ENCODE results near the gene ERICH3. TPM values are rescaled to one million over a fixed set of nuclear protein-coding genes. Genes with fewer than 3 reads are reported as not detected.

The ERICH3 gene
- total RNA-seq, 1 donor from 2014 or later, result not detected

DNA sequence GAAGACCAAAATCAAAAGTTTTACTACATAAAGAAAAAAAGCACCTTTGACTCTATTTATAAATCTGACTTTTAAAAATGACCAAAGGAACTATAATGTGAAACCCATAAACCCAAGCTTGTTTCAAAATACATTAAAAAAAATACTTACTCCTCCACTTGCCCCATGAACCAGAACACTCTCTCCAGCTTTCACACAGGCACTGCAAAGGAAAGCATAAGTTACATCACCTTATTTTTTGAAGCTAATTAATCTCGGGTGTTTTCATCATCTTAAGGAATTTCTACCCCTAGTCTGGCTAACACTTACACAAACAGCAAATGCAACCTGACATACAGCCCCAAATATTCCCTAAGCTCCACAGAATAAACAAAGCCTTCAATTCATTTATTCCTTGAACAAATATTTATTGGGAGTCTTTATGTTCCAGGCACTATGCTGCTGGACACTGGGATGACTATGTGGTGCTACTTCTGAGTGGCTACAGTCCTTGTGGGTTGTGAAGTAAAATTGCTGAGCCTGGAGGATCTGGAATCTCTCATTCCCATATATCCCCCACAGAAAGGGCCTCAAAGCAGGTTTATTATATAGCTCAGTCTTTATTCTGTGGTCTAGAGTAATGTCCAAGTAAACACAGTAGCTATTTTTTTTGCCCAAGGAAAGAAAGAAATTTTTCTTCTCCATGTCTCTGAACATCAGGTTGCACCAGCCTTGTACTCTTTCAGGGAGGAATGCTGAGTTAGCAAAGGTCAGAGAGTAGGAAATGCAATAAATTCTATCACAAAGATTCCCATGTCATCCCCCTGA, 41.0 kb upstream of the ERICH3 start:
- TF ChIP-seq, protein P1, sequence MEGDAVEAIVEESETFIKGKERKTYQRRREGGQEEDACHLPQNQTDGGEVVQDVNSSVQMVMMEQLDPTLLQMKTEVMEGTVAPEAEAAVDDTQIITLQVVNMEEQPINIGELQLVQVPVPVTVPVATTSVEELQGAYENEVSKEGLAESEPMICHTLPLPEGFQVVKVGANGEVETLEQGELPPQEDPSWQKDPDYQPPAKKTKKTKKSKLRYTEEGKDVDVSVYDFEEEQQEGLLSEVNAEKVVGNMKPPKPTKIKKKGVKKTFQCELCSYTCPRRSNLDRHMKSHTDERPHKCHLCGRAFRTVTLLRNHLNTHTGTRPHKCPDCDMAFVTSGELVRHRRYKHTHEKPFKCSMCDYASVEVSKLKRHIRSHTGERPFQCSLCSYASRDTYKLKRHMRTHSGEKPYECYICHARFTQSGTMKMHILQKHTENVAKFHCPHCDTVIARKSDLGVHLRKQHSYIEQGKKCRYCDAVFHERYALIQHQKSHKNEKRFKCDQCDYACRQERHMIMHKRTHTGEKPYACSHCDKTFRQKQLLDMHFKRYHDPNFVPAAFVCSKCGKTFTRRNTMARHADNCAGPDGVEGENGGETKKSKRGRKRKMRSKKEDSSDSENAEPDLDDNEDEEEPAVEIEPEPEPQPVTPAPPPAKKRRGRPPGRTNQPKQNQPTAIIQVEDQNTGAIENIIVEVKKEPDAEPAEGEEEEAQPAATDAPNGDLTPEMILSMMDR (IDR thresholded peaks at IDR 0.05; ENCODE audit: insufficient read depth, low read length, poor library complexity, severe bottlenecking), result no peak
- peaks cover 3% of the 10 kb centered on the region for H3K36me3 ChIP-seq (ENCODE audit: control insufficient read depth, insufficient read depth, low read length)
- no peaks in the 10 kb centered on the region for H3K27me3 ChIP-seq (ENCODE audit: control insufficient read depth, insufficient read depth, low read length)
- H3K4me3 ChIP-seq (ENCODE audit: low read depth, low read length), result no peak overlapping the region
- no peak for DNase-seq (ENCODE audit: low read depth)

DNA sequence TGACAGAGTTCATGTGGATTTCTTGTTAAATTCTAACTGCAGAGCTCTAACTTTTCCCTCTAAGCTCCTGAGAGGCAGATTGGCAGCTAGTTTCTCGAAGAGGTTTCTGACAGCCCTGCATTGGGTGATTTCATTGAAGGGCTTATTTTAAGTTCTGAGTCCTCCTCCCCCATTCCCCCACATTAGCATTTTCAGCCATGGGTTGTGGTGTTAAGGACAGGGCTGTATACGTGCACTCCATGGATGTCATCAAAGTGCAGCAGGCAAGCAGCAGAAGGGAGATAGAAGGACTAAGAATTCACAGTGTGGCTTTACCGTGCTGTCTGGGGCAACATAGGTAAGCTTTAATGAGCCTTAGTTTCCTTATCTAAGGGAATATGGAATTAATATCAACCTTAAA, 40.3 kb upstream of the ERICH3 start:
- DNase-seq (ENCODE audit: low read depth), result no peak
- Histone ChIP-seq H3K27me3 (ENCODE audit: control insufficient read depth, insufficient read depth, low read length) (no peaks in the 10 kb centered on the region), H3K4me3 (ENCODE audit: low read depth, low read length) (no peak overlapping the region), H3K36me3 (ENCODE audit: control insufficient read depth, insufficient read depth, low read length) (peaks cover 3% of the 10 kb centered on the region)
- TF ChIP-seq, protein P1 (IDR thresholded peaks at IDR 0.05; ENCODE audit: insufficient read depth, low read length, poor library complexity, severe bottlenecking), result no peak

DNA sequence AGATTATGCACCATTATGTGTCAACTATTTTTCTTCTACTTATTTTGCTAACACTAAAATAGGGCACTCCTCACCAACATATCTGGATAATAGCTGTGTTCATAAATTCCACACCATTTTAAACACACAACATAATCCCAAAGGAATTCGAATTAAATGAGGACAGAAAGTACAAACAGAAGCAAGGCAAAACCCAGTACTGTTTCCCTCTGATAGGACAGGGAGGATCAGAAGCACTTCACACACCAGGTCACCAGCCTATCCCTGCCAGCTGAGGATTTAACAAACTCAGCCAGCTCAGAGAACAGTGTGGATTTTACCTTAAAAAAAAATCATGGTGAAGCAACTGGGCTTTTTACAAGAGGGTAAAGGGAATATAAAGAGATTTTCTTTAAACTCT, 39.3 kb upstream of the ERICH3 start:
- no peak for DNase-seq (ENCODE audit: low read depth)
- Histone ChIP-seq H3K36me3 (ENCODE audit: control insufficient read depth, insufficient read depth, low read length) (peaks cover 3% of the 10 kb centered on the region), H3K4me3 (ENCODE audit: low read depth, low read length) (no peak overlapping the region), H3K27me3 (ENCODE audit: control insufficient read depth, insufficient read depth, low read length) (no peaks in the 10 kb centered on the region)
- TF ChIP-seq, protein P1 (IDR thresholded peaks at IDR 0.05; ENCODE audit: insufficient read depth, low read length, poor library complexity, severe bottlenecking), result no peak

DNA sequence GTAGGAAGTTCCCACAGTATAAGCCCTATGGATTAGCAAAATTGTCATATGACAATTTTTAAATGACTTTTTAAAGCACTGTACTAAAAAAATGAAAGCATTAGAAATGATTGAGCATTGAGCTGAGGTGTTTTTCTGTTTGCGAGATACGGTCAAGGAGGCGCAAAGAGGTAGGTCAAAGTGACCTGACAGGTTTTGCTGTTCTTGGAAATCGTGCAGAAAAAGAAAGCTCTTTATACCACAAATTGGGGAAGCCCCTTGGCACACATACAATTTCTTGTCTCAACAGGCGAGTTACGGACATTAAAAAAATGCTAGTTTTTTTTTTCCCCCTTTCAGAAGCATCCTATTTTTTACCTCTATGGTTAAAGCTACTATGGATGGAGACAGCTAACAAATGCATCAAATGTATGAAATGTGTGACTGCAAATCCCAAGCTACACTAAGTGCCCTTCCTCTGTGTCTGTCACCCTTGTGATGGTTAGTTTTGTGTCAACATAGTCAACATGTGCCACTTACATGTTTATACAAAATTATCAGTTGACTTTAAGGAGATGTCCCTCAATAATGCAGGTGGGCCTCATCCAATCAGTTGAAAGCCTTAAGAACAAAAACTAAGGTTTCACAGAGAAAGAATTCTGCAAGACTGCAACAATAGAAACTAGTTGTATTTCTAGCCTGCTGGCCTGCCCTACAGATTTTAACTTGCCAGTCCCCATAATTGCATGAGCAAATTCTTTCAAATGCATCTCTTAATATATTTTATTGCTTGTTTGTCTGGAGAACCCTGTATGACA, 30.0 kb upstream of the ERICH3 start:
- Histone ChIP-seq H3K4me3 (ENCODE audit: low read depth, low read length) (no peak overlapping the region), H3K36me3 (ENCODE audit: control insufficient read depth, insufficient read depth, low read length) (no peaks in the 10 kb centered on the region), H3K27me3 (ENCODE audit: control insufficient read depth, insufficient read depth, low read length) (no peaks in the 10 kb centered on the region)
- DNase-seq (ENCODE audit: low read depth), result no peak
- TF ChIP-seq, protein P1 (IDR thresholded peaks at IDR 0.05; ENCODE audit: insufficient read depth, low read length, poor library complexity, severe bottlenecking), result no peak

DNA sequence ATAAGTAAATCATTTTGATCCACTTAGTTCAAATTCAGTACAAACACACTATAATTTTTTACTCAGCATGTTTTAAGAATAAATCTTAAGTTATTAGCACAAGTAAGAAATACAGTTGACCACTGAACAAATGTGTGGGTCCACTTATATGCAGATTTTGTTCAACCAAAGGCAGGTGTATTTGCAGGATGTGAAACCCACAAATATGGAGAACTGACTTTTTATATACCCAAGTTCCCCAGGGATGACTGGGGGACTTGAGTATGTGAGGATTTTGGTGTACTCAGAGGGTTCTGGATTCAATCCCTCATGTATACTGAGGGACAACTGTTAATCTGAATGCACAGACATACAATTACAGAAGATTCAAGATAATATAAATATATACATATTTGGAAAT, 25.7 kb upstream of the ERICH3 start:
- no peak for DNase-seq (ENCODE audit: low read depth)
- TF ChIP-seq, protein P1 (IDR thresholded peaks at IDR 0.05; ENCODE audit: insufficient read depth, low read length, poor library complexity, severe bottlenecking), result no peak
- Histone ChIP-seq H3K36me3 (ENCODE audit: control insufficient read depth, insufficient read depth, low read length) (no peaks in the 10 kb centered on the region), H3K4me3 (ENCODE audit: low read depth, low read length) (no peak overlapping the region), H3K27me3 (ENCODE audit: control insufficient read depth, insufficient read depth, low read length) (no peaks in the 10 kb centered on the region)
